Right atrium auricular region (tissue), 2 donors: ENCODE results near the gene SLC22A6. TPM values are rescaled to one million over a fixed set of nuclear protein-coding genes. Genes with fewer than 3 reads are reported as not detected.
"Not testable (repeated sequence)": the region's sequence is repeated elsewhere in the genome, so short reads cannot be mapped to it uniquely, and the experiment has no call there.

Experiments
- DNase-seq: peaks from one replicate; pipeline ENCODE4 v3.0.0-alpha.2; 2019; ENCODE audit warnings: low spot score
- H3K27ac ChIP-seq, 2 donors: fragments of 200-600 bp; sonication (generic); 1 replicate in 1 of 2; 2 replicates in 1 of 2; pipeline ENCODE4 v1.5.1; 2016 to 2019
- H3K27me3 ChIP-seq, 2 donors: fragments of 200-600 bp; sonication (generic); one replicate each; pipeline versions ENCODE4 v1.5.1 to v1.6.0; 2017 to 2019
- H3K36me3 ChIP-seq: fragments of 200-600 bp; sonication (generic); one replicate; pipeline ENCODE4 v1.5.1; 2016
- H3K4me1 ChIP-seq, 2 donors: fragments of 200-600 bp; sonication (generic); one replicate each; pipeline versions ENCODE4 v1.5.1 to v1.6.0; 2017 to 2019
- H3K4me3 ChIP-seq, 2 donors: fragments of 200-600 bp; sonication (generic); 1 replicate in 1 of 2; 2 replicates in 1 of 2; pipeline ENCODE4 v1.5.1; 2017 to 2019; ENCODE audit warnings: mild to moderate bottlenecking in 1 of 2, moderate library complexity in 1 of 2
- H3K9me3 ChIP-seq, 2 donors: fragments of 200-600 bp; sonication (generic); one replicate each; pipeline ENCODE4 v1.5.1; 2019
- CTCF ChIP-seq, 2 donors: fragments of 200-600 bp; sonication (generic); IDR thresholded peaks; one replicate each; pipeline ENCODE4 v1.5.1; 2019; ENCODE audit warnings: antibody characterized with exemption in 2 of 2
- total RNA-seq, 2 donors: library from RNA; depleted of rRNA; stranded (reverse); fragments of >200 nt; gene quantifications; one replicate each; pipeline ENCODE4 v1.1.0, GENCODE V29; 2016

Gene SLC22A6
- total RNA-seq, 2 donors from 2014 or later, result not detected

DNA sequence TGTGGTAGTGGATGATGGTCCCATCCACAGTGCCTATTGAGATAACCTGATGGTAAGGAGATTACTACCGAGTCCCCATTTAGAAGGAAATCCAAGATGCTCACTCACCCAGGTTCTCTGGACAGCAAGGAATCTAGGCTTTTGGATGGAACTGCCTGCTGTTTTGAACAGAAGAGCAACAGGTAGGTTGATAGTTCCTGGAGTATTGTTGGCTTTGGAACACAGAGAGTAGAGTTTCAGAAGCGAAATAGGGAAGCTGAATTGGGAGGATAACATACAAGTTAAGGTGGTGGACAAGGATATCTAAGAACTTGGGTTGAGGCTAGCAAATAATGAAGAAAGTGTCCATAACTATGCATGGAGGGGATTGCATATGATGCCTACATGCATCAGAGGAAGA lies 27.6 kb downstream of the SLC22A6 start:
- TF ChIP-seq CTCF (IDR thresholded peaks at IDR 0.05), result no peak
- H3K4me3 ChIP-seq, result no peak overlapping the region
- H3K27me3 ChIP-seq, result no peaks in the 10 kb centered on the region
- peaks cover 0 to 12% of the 10 kb centered on the region in 2 donors for H3K4me1 ChIP-seq
- no peak for DNase-seq
- H3K36me3 ChIP-seq, result no peaks in the 10 kb centered on the region
- no peak overlapping the region for H3K27ac ChIP-seq
- no peaks in the 10 kb centered on the region for H3K9me3 ChIP-seq

- Histone ChIP-seq H3K4me1 (peaks cover 0 to 11% of the 10 kb centered on the region in 2 donors), H3K36me3 (no peaks in the 10 kb centered on the region), H3K27me3 (no peaks in the 10 kb centered on the region), H3K9me3 (no peaks in the 10 kb centered on the region), H3K4me3 (no peak overlapping the region), H3K27ac (no peak overlapping the region)
- TF ChIP-seq CTCF (IDR thresholded peaks at IDR 0.05), result no peak
- DNase-seq, result no peak
Observed at GRCh38 chr11:62954478-62954877, 30.3 kb downstream of the SLC22A6 start.

- Histone ChIP-seq H3K9me3 (no peaks in the 10 kb centered on the region), H3K4me3 (no peak overlapping the region), H3K27me3 (no peaks in the 10 kb centered on the region), H3K36me3 (no peaks in the 10 kb centered on the region), H3K4me1 (peaks cover 0 to 4% of the 10 kb centered on the region in 2 donors), H3K27ac (no peak overlapping the region)
- no peak for TF ChIP-seq CTCF (IDR thresholded peaks at IDR 0.05)
- no peak for DNase-seq
Observed at GRCh38 chr11:62953811-62954210, 31.0 kb downstream of the SLC22A6 start.

DNA sequence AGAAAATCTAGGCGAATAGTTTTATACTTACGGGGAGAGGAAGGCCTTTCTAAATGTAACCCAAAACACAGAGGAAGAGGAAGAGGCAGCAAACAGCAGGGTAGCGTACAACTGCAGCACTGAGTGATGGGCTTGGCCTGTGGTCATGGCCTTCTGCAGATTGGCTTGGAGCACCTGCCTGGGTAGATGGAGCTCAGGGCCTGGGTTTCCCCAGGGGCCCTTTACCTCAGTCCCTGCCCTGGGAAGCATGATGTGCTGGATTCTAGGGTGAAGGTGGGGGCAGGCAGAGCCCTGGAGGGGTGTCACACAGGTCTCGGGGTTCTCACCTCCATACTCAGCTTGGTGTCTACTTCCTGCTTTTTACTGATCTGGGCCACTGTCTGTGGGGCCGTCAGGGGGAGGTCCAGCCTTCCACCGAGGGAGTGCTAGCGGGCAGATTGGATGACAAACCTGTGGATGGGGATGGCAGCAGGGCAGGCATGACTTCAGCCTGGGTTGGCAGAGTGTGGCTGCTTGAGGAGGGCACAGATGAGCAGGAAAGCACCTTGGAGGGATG lies 35.9 kb downstream of the SLC22A6 start:
- TF ChIP-seq CTCF (IDR thresholded peaks at IDR 0.05), result no peak
- Histone ChIP-seq H3K27me3 (no peaks in the 10 kb centered on the region), H3K4me3 (no peak overlapping the region), H3K4me1 (no peaks in the 10 kb centered on the region), H3K9me3 (no peaks in the 10 kb centered on the region), H3K27ac (no peak overlapping the region), H3K36me3 (no peaks in the 10 kb centered on the region)
- no peak for DNase-seq

DNA sequence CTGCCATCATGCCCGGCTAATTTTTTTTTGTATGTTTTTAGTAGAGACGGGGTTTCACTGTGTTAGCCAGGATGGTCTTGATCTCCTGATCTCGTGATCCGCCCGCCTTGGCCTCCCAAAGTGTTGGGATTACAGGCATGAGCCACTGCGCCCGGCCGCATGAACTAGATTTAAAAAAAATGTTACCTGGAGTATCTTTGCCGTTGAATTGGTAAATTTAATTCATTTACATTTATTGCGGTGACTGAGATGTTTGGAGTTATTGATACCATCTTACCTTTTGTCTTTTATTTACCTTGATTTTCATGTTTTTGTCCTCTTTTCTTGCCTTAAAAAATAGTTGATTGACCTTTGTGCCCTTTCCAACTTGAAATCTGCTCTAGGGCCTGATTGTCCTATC lies 39.2 kb downstream of the SLC22A6 start:
- not testable (repeated sequence) for H3K9me3 ChIP-seq, H3K27ac ChIP-seq, H3K4me1 ChIP-seq, H3K36me3 ChIP-seq, H3K27me3 ChIP-seq, H3K4me3 ChIP-seq, DNase-seq

GRCh38 chr11:62937528-62937927 lies 47.2 kb downstream of the SLC22A6 start:
- H3K27me3 ChIP-seq, DNase-seq, H3K4me1 ChIP-seq, H3K4me3 ChIP-seq, H3K9me3 ChIP-seq, H3K36me3 ChIP-seq, H3K27ac ChIP-seq: not testable (repeated sequence)

- DNase-seq, result no peak
- H3K4me3 ChIP-seq, result no peak overlapping the region
- H3K27ac ChIP-seq, result no peak overlapping the region
- H3K9me3 ChIP-seq, result no peaks in the 10 kb centered on the region
- H3K27me3 ChIP-seq, result no peaks in the 10 kb centered on the region
- no peaks in the 10 kb centered on the region for H3K36me3 ChIP-seq
- no peaks in the 10 kb centered on the region for H3K4me1 ChIP-seq
- no peak for TF ChIP-seq CTCF (IDR thresholded peaks at IDR 0.05)
Observed at GRCh38 chr11:62934496-62934785, 50.3 kb downstream of the SLC22A6 start.
